Glutamatergic neuron (in vitro differentiated cells): ENCODE data around the gene DNAJC10. TPM values are rescaled to one million over a fixed set of nuclear protein-coding genes. Genes with fewer than 3 reads are reported as not detected.
"Not testable (repeated sequence)": the region's sequence is repeated elsewhere in the genome, so short reads cannot be mapped to it uniquely, and the experiment has no call there.

Experiments
- DNase-seq: peaks from one replicate; pipeline ENCODE4 v3.0.0; 2022
- H3K27ac Mint-ChIP-seq: one replicate; pipeline ENCODE4 v1.8.0; 2020; ENCODE audit warnings: mild to moderate bottlenecking, mixed read lengths, inconsistent platforms; ENCODE audit not compliant: unreplicated experiment
- H3K27me3 Mint-ChIP-seq: one replicate; pipeline ENCODE4 v1.8.0; 2020; ENCODE audit warnings: mild to moderate bottlenecking, moderate library complexity, mixed read lengths, inconsistent platforms; ENCODE audit not compliant: unreplicated experiment
- H3K36me3 Mint-ChIP-seq: one replicate; pipeline ENCODE4 v1.8.0; 2020; ENCODE audit warnings: mild to moderate bottlenecking, mixed read lengths, inconsistent platforms; ENCODE audit not compliant: unreplicated experiment
- H3K4me1 Mint-ChIP-seq: one replicate; pipeline ENCODE4 v1.8.0; 2020; ENCODE audit warnings: mild to moderate bottlenecking, low read depth, mixed read lengths, inconsistent platforms; ENCODE audit not compliant: unreplicated experiment
- H3K4me3 Mint-ChIP-seq: one replicate; pipeline ENCODE4 v1.8.0; 2020; ENCODE audit warnings: mild to moderate bottlenecking, mixed read lengths, inconsistent platforms; ENCODE audit not compliant: unreplicated experiment
- H3K9me3 Mint-ChIP-seq: one replicate; pipeline ENCODE4 v1.8.0; 2020; ENCODE audit warnings: mild to moderate bottlenecking, moderate library complexity, mixed read lengths, inconsistent platforms; ENCODE audit not compliant: unreplicated experiment
- CTCF ChIP-seq: fragments of 200-600 bp; sonication (generic); IDR thresholded peaks from one replicate; pipeline ENCODE4 v1.5.0; 2021; ENCODE audit not compliant: partially characterized antibody, unreplicated experiment
- total RNA-seq: library from RNA; stranded (reverse); fragmentation: NEBNext Ultra II Directional; extraction: Animal tissue kit (Norgen Biotek cat#: 25700); gene quantifications from one replicate; pipeline ENCODE4 v1.2.1, GENCODE V29; 2021; ENCODE audit not compliant: unreplicated experiment

Gene DNAJC10
- total RNA-seq, 1 donor from 2014 or later: 63.0 TPM

- TF ChIP-seq CTCF: no peak
- no peaks in the 10 kb centered on the region for H3K36me3 Mint-ChIP-seq
- no peaks in the 10 kb centered on the region for H3K9me3 Mint-ChIP-seq
- H3K4me3 Mint-ChIP-seq: no peak overlapping the region
- H3K27ac Mint-ChIP-seq: no peak overlapping the region
- no peak for DNase-seq
- no peaks in the 10 kb centered on the region for H3K4me1 Mint-ChIP-seq
- no peaks in the 10 kb centered on the region for H3K27me3 Mint-ChIP-seq
Measured at GRCh38 chr2:182745061-182745460, 29.0 kb downstream of the DNAJC10 start.

- not testable (repeated sequence) for H3K9me3 Mint-ChIP-seq, H3K4me3 Mint-ChIP-seq, H3K4me1 Mint-ChIP-seq, H3K27me3 Mint-ChIP-seq, DNase-seq, H3K27ac Mint-ChIP-seq, H3K36me3 Mint-ChIP-seq
Measured at GRCh38 chr2:182745894-182746293, 29.8 kb downstream of the DNAJC10 start.

GRCh38 chr2:182754231-182754630 lies 38.2 kb downstream of the DNAJC10 start:
- no peak for DNase-seq
- no peak overlapping the region for H3K27ac Mint-ChIP-seq
- TF ChIP-seq CTCF: no peak
- H3K4me3 Mint-ChIP-seq: no peak overlapping the region
- peaks cover 5% of the 10 kb centered on the region for H3K36me3 Mint-ChIP-seq
- H3K27me3 Mint-ChIP-seq: peaks cover 1% of the 10 kb centered on the region
- peaks cover 6% of the 10 kb centered on the region for H3K4me1 Mint-ChIP-seq
- H3K9me3 Mint-ChIP-seq: peaks cover 1% of the 10 kb centered on the region

GRCh38 chr2:182758379-182758778 lies 42.3 kb downstream of the DNAJC10 start:
- TF ChIP-seq CTCF: no peak
- no peak overlapping the region for H3K27ac Mint-ChIP-seq
- no peak for DNase-seq

GRCh38 chr2:182761903-182762302 lies 45.8 kb downstream of the DNAJC10 start:
- TF ChIP-seq CTCF: no peak
- no peaks in the 10 kb centered on the region for H3K36me3 Mint-ChIP-seq
- H3K4me3 Mint-ChIP-seq: no peak overlapping the region
- no peaks in the 10 kb centered on the region for H3K27me3 Mint-ChIP-seq
- no peaks in the 10 kb centered on the region for H3K4me1 Mint-ChIP-seq
- H3K27ac Mint-ChIP-seq: no peak overlapping the region
- H3K9me3 Mint-ChIP-seq: peaks cover 2% of the 10 kb centered on the region
- no peak for DNase-seq

More at GRCh38 chr2:182758379-182758778, 42.3 kb downstream of the DNAJC10 start:
- H3K9me3 Mint-ChIP-seq: peaks cover 2% of the 10 kb centered on the region
- H3K36me3 Mint-ChIP-seq: no peaks in the 10 kb centered on the region
- H3K27me3 Mint-ChIP-seq: no peaks in the 10 kb centered on the region
- no peaks in the 10 kb centered on the region for H3K4me1 Mint-ChIP-seq
- H3K4me3 Mint-ChIP-seq: no peak overlapping the region
